ENCODE measurements around the gene GAL3ST1.

GRCh38 chr22:30586414-30586813 lies 11.9 kb upstream of the GAL3ST1 start:
- no peak for TF ChIP-seq CTCF (IDR thresholded peaks at IDR 0.05)
- no peak for TF ChIP-seq EZH2 (IDR thresholded peaks at IDR 0.05; ENCODE audit: borderline replicate concordance, insufficient read depth, low read depth, low read length, poor library complexity, severe bottlenecking)

Measured in B cell (primary cell).